ENCODE data around the gene ACACB.

ACACB gene

GRCh38 chr12:109256011-109256410 lies 139.6 kb downstream of the ACACB start:
- no peak for DNase-seq (ENCODE audit: low spot score)

DNA sequence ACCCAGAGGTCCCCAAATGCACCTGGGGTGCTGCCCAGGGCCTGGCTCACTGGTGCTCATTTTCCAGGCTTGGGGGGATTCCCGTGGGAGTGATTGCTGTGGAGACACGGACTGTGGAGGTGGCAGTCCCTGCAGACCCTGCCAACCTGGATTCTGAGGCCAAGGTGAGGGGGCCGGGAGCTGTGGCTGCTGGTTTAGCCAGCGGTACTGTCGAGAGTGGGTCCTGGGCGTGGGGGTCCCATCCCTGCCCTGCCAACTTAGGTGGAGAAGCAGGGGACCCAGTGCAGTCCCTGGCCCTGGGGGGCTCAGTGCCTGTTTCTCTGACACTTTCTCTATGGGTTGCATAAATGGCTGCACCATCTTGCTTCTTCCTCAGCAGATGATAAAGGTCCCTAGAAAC lies 141.8 kb downstream of the ACACB start:
- DNase-seq (ENCODE audit: low spot score) = no peak

DNA sequence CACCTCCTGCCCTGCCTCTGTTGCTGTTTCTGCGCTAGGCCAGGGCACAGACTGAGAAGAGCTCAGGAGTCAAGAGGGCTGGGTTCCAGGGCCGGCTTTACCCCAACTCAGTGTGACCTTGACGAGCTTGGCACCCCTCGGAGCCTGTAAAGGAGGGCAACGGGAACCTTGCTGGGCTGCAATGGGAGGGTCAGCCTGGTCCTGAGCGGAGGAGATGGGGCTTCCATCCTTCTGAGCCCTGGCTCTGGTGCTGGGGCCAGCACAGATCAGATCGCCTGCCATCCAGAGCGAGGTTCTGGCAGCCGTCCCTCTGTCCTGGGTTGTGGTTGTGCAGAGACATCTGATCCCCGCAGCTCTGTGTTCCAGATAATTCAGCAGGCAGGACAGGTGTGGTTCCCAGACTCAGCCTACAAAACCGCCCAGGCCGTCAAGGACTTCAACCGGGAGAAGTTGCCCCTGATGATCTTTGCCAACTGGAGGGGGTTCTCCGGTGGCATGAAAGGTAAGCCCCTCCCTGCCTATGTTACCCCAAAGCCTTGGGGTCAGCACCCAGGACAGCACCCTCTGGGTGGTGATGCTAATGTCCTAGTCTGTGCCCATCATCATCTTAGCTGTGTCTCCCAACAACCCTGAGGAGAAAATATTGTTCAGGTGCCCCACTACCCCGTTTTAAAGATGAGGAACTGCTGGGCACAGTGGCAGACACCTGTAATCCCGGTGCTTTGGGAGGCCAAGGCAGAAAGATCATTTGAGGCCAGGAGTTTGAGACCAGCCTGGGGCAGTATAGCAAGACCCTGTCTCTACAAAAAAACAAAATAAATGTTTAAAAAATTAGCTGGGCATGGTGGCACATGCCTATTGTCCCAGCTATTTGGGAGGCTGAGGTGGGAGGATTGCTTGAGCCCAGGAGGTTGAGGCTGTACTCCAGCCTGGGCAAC lies 142.5 kb downstream of the ACACB start:
- DNase-seq (ENCODE audit: low spot score) = no peak

- DNase-seq (ENCODE audit: low spot score) = no peak
Measured at GRCh38 chr12:109259545-109259895, 143.1 kb downstream of the ACACB start.

- DNase-seq (ENCODE audit: low spot score) = no peak
Measured at GRCh38 chr12:109261087-109261486, 144.7 kb downstream of the ACACB start.

- no peak for DNase-seq (ENCODE audit: low spot score)
Measured at GRCh38 chr12:109261939-109262338, 145.6 kb downstream of the ACACB start.

- no peak for DNase-seq (ENCODE audit: low spot score)
Measured at GRCh38 chr12:109263439-109263838, 147.1 kb downstream of the ACACB start.

DNA sequence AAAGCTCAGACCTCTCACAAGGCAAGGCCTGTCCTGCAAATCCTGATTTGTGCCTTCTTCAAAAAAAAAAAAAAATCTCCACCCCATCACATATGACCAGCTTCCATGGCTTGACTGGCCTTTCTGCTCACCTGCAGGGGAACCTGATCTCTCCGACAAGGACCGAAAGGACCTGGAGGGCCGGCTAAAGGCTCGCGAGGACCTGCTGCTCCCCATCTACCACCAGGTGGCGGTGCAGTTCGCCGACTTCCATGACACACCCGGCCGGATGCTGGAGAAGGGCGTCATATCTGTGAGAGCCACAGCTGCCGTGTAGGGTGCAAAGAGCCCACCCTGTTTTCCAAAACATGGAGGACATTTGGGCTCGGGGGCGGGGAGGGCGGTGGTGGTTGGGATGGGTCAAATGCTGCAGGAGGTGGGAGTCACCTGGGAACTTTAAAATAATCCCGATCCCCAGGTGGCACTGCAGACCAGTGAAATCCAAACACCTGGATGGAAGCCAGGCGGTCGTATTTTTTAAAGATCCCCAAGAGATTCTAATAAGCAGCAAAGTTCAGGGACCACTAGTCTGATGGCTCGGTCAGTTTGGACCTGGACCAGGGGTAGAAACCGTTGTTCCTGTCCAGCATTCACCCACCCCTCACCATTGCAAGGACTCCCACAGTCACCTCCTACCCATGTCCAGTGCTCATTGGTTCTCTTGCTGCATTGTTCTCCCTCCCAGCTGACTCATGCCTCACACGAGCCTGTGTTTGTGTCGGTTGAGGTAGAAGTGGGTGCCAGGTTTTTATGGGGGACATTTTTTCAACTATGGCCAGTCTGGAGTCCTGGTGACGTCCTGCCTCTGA lies 147.9 kb downstream of the ACACB start:
- peak; percentile 83 for DNase-seq (ENCODE audit: low spot score)

DNA sequence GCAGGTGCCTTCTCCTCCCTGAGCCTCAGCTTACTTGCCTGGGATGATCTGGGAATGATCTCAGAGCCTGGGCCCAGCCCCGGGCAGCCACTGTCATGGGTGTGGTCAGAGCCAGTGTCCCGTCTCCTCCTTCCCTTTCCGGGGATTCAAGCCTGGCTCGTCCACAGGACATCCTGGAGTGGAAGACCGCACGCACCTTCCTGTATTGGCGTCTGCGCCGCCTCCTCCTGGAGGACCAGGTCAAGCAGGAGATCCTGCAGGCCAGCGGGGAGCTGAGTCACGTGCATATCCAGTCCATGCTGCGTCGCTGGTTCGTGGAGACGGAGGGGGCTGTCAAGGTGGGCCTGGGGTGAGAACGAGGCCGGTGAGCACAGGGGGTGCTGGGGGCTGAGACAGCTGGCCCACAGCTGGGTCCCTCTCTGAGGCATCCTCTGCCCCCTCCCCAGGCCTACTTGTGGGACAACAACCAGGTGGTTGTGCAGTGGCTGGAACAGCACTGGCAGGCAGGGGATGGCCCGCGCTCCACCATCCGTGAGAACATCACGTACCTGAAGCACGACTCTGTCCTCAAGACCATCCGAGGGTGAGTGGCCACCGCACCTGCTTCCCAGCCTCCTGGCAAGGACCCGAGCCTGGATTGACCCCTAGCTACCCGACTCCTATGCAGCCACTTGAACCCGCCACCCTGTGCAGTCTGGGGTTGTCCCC lies 148.7 kb downstream of the ACACB start:
- no peak for DNase-seq (ENCODE audit: low spot score)

DNA sequence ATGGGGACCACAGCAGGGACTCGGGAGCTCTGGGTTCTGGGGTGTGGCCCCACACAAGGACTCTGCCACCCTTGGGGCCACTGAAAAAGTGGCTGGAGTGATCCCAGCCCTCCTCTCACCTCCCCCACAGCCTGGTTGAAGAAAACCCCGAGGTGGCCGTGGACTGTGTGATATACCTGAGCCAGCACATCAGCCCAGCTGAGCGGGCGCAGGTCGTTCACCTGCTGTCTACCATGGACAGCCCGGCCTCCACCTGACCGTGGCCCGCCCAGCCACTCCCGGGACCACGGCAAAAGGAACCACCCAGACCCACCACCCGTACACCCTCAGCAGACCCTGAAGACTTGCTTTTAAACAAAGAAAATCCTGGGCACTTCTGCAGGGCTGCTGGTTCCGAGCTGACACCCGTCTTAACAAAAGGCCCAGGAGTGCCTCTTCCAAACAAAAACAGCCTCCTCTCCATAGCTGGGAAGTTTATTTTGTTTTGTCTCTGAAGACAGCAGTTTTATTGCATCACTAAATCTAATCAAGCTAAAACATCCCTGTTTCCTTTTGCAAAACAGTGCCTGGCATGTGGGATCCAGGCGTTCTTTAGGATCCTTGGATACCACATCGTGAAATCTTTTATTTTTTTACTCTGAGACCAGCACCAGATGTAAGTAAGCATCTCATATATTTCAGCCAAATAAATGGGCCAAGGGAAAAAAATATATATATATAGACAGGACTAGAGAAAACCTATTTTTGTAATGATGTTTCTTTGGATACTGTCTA lies 149.9 kb downstream of the ACACB start:
- DNase-seq (ENCODE audit: low spot score) = no peak

- DNase-seq (ENCODE audit: low spot score) = no peak
Measured at GRCh38 chr12:109267361-109267760, 151.0 kb downstream of the ACACB start.

GRCh38 chr12:109268896-109269295 lies 152.5 kb downstream of the ACACB start:
- no peak for DNase-seq (ENCODE audit: low spot score)

DNA sequence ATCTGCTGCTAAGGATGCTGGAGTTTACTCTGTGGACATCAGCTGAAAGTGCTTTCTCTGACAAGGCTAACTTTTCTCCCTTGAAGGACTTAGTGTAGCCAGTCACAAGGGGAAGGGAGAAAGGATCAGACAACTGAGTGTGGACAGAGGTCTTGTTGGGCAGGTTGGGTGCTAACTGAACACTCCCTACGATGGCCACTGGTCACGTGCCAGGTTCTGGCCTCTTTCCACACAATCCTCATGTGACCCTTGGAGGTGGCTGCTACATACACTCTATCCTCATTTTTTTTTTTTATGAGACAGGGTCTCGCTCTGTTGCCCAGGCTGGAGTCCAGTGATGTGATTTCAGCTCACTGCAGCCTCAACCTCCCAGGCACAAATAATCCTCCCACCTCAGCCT lies 153.0 kb downstream of the ACACB start:
- no peak for DNase-seq (ENCODE audit: low spot score)

DNA sequence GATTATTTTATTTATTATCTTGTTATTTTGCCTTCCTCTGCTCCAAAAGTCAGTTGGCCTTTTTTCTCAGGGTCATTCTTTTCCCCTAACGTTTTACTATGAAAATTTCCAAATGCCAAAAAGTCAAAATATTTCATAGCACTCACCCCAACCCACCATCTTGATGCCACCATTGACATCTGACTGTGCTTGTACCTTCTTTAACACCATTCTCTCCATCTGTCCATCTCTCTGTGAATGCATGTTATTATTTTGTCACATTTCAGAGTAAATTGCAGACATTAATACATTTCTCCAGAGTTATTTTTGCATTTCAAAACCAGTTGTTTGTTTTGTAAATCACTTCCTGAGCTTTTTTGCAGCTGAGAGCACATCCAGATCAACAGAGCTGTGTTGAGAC lies 154.1 kb downstream of the ACACB start:
- no peak for DNase-seq (ENCODE audit: low spot score)

DNA sequence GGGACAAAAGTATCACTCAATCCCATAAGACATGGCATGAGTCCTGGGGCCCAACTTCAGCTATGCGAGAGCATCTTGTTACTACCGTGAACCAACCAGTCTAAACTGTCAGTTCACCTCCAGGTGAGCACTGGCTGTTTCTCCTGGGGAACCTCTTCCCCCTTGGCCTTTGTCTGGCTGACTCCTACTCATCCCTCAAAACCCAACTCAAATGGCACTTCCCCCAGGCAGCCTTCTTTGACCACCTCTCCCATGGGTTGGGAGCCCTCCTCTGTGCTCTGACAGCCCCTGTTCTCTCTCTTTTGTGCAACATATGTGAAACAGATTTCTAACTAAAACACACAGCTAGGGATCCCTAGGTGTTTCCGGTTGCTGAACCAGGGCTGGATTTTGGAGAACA lies 155.0 kb downstream of the ACACB start:
- no peak for DNase-seq (ENCODE audit: low spot score)

GRCh38 chr12:109273354-109273753 lies 157.0 kb downstream of the ACACB start:
- no peak for DNase-seq (ENCODE audit: low spot score)

DNA sequence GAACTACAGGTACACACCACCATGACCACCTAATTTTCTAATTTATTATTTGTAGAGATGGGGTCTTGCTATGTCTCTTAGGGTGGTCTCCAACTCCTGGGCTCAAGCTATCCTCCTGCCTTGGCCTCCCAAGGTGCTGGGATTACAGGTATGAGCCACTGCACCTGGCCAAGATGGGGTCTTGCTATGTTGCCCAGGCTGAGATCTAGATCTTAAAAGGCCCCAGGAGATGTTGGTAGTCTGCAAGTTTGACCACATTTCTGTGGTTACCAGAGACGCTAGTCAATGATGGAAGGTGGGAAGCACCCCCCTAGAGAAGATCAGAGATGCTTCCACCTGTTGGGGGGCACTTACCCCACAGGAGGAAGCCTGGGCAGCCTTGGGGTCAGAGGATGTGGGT lies 158.0 kb downstream of the ACACB start:
- no peak for DNase-seq (ENCODE audit: low spot score)

GRCh38 chr12:109275173-109275572 lies 158.8 kb downstream of the ACACB start:
- no peak for DNase-seq (ENCODE audit: low spot score)

DNA sequence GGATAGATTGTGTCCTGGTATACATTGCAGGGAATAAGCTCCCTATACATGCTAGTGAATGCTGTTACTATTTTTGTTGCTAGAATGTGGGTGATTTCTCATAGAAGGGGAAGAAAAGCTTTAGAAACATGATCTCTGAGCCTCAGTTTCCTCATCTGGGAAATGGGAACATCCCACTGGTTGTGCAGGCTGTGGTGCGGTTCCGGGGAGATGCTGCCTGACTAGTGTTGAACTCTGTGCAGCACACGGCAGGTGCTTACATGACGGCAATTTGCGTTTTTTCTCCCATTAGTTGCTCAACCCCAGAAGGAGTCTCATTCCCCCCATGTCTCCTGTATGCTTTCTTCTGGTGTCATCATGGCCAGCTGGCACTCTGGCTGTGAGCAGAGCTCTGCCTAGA lies 159.8 kb downstream of the ACACB start:
- DNase-seq (ENCODE audit: low spot score) = no peak

- no peak for DNase-seq (ENCODE audit: low spot score)
Measured at GRCh38 chr12:109277255-109277898, 161.0 kb downstream of the ACACB start.

Data from hepatic stellate cell (primary cell).